ENCODE results near the gene NPM1.
"Not testable (repeated sequence)": the region's sequence is repeated elsewhere in the genome, so short reads cannot be mapped to it uniquely, and the experiment has no call there.

Gene NPM1

DNA sequence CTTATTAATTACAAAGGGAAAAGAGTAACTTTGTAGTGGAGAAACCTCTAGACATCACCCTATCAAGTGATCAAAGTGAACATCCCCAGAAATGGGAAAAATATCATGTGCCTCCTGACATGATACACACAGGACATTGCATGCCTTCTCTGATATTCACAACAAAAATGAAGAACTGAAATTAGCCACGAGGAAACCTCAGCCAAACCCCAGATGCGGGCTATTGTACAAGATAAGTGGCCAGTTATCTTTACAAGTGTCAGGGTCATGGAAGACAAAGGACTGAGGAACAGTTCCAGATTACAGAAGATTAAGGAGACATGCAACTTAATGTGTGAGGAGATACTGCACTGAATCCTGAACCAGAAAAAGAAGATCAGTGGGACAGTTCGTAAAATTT, 23.8 kb upstream of the NPM1 start:
- H3K4me3 ChIP-seq (ENCODE audit: extremely low read depth, insufficient read depth, low read length, poor library complexity, severe bottlenecking): no peak overlapping the region
- H3K9me3 ChIP-seq (ENCODE audit: control insufficient read depth, low read length): no peaks in the 10 kb centered on the region
- WGBS, 2 experiments (ENCODE audit: insufficient coverage in 2 of 2): 80 to 83% methylated on average over 3 of the region's 3 CpGs
- H3K4me1 ChIP-seq (ENCODE audit: control insufficient read depth, insufficient read depth, low read length, poor library complexity, severe bottlenecking): no peaks in the 10 kb centered on the region
- H3K27ac ChIP-seq (ENCODE audit: low read depth, low read length, severe bottlenecking): no peak overlapping the region
- no peaks in the 10 kb centered on the region for H3K36me3 ChIP-seq (ENCODE audit: control insufficient read depth, insufficient read depth, low read length)

DNA sequence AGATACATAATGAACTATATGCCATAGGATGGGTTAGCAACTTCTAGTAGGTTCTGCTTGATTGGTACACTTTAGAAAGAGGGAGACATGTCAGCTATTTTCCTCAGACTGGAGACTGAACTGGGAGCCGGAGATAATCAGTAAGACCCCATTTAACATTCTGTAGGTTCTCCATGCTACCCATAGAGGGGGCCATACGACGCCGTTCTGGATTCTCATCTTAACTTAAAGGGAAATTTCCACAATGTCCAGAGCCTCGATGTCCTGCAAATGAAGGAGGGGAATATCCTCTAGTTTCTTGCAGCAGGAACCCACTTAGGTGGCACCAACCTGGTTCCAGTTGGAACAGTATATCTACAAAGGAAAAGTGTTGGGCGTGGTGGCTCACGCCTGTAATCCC, 22.3 kb upstream of the NPM1 start:
- Histone ChIP-seq H3K27ac (ENCODE audit: low read depth, low read length, severe bottlenecking) (no peak overlapping the region), H3K4me3 (ENCODE audit: extremely low read depth, insufficient read depth, low read length, poor library complexity, severe bottlenecking) (no peak overlapping the region), H3K4me1 (ENCODE audit: control insufficient read depth, insufficient read depth, low read length, poor library complexity, severe bottlenecking) (no peaks in the 10 kb centered on the region), H3K36me3 (ENCODE audit: control insufficient read depth, insufficient read depth, low read length) (no peaks in the 10 kb centered on the region), H3K9me3 (ENCODE audit: control insufficient read depth, low read length) (no peaks in the 10 kb centered on the region)
- 44 to 46% methylated on average over 6 to 7 of the region's 7 CpGs for WGBS, 2 experiments (ENCODE audit: insufficient coverage in 2 of 2)

DNA sequence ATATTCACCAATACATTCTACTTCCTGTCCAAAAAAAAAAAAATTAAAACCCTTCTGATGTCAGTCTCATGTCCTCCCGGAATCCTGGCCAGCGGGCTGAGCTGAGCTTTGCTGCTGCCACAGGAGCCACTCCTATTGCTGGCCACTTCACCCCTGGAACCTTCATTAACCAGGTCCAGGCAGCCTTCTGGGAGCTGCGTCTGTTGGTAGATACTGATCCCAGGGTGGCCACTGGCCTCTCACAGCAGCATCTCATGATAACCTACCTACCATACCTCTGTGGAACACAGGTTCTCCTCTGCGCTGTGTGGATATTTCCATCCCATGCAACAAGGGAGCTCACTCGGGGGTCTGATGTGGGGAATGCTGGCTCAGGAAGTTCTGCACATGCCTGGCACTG, 21.0 kb upstream of the NPM1 start:
- no peaks in the 10 kb centered on the region for H3K4me1 ChIP-seq (ENCODE audit: control insufficient read depth, insufficient read depth, low read length, poor library complexity, severe bottlenecking)
- no peak overlapping the region for H3K27ac ChIP-seq (ENCODE audit: low read depth, low read length, severe bottlenecking)
- no peaks in the 10 kb centered on the region for H3K9me3 ChIP-seq (ENCODE audit: control insufficient read depth, low read length)
- WGBS, 2 experiments (ENCODE audit: insufficient coverage in 2 of 2): 92 to 96% methylated on average over 3 to 5 of the region's 5 CpGs
- H3K4me3 ChIP-seq (ENCODE audit: extremely low read depth, insufficient read depth, low read length, poor library complexity, severe bottlenecking): no peak overlapping the region
- no peaks in the 10 kb centered on the region for H3K36me3 ChIP-seq (ENCODE audit: control insufficient read depth, insufficient read depth, low read length)

DNA sequence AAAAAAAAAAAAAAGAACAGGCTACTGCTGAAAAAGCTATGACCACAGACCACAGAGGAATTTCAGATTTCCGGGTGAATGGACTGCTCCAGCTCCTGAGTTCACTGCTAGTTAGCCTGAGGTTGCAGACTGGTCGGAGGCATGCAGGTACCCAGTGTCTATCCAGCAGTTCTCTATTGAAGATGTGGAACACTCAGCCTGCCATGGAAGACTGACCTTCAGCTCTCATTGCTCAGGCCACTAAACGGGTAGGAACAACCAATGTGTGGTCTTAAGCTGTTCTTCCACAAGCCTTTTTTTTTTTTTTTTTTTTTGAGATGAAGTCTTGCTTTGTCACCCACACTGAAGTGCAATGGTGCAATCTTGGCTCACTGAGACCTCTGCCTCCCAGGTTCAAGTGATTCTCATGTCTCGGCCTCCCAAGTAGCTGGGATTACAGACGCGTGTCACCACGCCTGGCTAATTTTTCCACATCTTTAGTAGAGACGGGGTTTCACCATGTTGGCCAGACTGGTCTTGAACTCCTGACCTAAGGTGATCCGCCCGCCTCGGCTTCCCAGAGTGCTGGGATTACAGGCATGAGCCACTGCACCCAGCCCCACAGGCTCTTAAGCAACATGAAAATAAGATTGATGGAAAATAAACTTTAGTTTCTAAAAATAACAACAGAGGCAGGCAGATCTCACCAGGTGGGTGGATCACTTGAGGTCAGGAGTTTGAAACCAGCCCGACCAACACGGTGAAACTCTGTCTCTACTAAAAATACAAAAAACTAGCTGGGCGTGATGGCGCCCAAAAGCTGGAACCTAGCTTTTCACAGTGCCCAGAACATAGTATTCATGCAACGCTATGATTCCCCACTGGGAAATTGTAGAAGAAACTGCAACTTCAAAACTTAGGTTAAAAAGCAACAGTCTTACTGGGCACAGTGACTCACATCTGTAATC, 20.0 kb upstream of the NPM1 start:
- Histone ChIP-seq H3K4me3 (ENCODE audit: extremely low read depth, insufficient read depth, low read length, poor library complexity, severe bottlenecking) (no peak overlapping the region), H3K4me1 (ENCODE audit: control insufficient read depth, insufficient read depth, low read length, poor library complexity, severe bottlenecking) (no peaks in the 10 kb centered on the region), H3K36me3 (ENCODE audit: control insufficient read depth, insufficient read depth, low read length) (no peaks in the 10 kb centered on the region), H3K27ac (ENCODE audit: low read depth, low read length, severe bottlenecking) (no peak overlapping the region), H3K9me3 (ENCODE audit: control insufficient read depth, low read length) (no peaks in the 10 kb centered on the region)
- WGBS, 2 experiments (ENCODE audit: insufficient coverage in 2 of 2): 89 to 96% methylated on average over 10 to 12 of the region's 16 CpGs

DNA sequence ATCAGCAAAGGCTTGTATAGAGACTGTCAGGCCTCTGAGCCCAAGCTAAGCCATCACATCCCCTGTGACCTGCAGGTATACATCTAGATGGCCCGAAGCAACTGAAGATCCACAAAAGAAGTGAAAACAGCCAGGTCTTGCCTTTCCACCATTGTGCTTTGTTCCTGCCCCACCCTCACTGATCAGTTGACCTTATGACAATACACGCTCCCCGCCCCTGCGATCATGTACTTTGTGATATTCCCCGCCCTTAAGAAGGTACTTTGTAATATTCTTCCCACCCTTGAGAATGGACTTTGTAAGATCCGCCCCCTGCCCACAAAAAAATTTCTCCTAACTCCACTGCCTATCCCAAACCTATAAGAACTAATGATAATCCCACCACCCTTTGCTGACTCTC, 18.6 kb upstream of the NPM1 start:
- no peaks in the 10 kb centered on the region for H3K4me1 ChIP-seq (ENCODE audit: control insufficient read depth, insufficient read depth, low read length, poor library complexity, severe bottlenecking)
- WGBS, 2 experiments (ENCODE audit: insufficient coverage in 2 of 2): 95 to 97% methylated on average over 3 to 6 of the region's 6 CpGs
- no peaks in the 10 kb centered on the region for H3K9me3 ChIP-seq (ENCODE audit: control insufficient read depth, low read length)
- H3K4me3 ChIP-seq (ENCODE audit: extremely low read depth, insufficient read depth, low read length, poor library complexity, severe bottlenecking): no peak overlapping the region
- H3K36me3 ChIP-seq (ENCODE audit: control insufficient read depth, insufficient read depth, low read length): no peaks in the 10 kb centered on the region
- H3K27ac ChIP-seq (ENCODE audit: low read depth, low read length, severe bottlenecking): no peak overlapping the region

DNA sequence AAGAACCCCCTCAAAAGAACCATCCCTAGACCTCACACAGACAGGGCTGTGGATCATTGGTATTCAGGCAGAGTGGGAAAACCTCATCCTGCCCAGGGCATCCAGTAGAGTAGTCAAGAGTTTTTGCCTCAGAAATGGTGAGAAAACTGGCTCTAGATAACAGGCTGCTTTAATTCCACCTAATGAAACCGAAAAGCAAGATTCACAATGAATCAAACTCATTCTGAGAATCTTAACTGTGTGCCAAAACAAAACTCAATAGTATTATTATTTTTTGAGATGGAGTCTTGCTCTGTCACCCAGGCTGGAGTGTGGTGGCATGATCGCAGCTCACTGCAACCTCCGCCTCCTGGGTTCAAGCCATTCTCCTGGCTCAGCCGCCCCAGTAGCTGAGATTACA, 17.8 kb upstream of the NPM1 start:
- WGBS, 2 experiments (ENCODE audit: insufficient coverage in 2 of 2): 96 to 97% methylated on average over 3 to 4 of the region's 4 CpGs
- Histone ChIP-seq H3K27ac (ENCODE audit: low read depth, low read length, severe bottlenecking) (no peak overlapping the region), H3K4me3 (ENCODE audit: extremely low read depth, insufficient read depth, low read length, poor library complexity, severe bottlenecking) (no peak overlapping the region), H3K9me3 (ENCODE audit: control insufficient read depth, low read length) (no peaks in the 10 kb centered on the region), H3K4me1 (ENCODE audit: control insufficient read depth, insufficient read depth, low read length, poor library complexity, severe bottlenecking) (no peaks in the 10 kb centered on the region), H3K36me3 (ENCODE audit: control insufficient read depth, insufficient read depth, low read length) (no peaks in the 10 kb centered on the region)

DNA sequence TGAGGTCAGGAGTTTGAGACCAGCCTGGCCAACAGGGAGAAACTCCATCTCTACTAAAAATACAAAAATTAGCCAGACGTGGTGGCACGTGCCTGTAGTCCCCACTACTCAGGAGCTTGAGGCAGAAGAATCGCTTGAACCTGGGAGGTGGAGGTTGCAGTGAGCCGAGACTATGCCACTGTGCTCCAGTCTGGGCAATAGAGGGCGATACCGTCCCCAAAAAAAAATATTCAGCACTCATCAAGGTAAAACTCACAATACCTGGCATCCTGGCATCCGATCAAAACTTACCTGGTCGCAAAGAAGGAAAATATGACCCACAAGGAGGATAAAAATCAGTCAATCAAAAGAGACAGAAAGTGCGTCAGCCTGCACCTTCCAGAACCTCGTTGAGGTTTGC, 16.8 kb upstream of the NPM1 start:
- H3K4me1 ChIP-seq (ENCODE audit: control insufficient read depth, insufficient read depth, low read length, poor library complexity, severe bottlenecking): not testable (repeated sequence)
- 55 to 93% methylated on average over 4 to 7 of the region's 10 CpGs for WGBS, 2 experiments (ENCODE audit: insufficient coverage in 2 of 2)

DNA sequence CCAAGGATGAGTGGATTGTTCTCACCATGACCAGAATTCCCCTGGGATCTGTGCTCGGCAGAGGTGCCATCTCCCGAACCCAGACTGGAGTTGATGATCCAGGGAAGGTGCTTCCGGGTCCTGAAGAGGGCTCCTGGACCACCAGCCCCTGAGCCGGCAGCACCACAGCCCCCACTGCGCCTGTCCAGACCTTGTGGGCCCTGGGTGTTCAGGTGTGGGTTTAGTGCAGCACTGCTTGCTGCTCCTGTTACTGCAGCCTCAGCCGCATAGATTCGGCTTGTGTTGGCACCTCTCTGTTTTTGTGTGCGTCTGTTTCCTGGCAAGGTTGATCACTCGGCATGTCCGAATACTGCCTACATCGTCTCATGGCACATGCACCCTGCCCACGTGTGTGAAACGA, 16.3 kb upstream of the NPM1 start:
- no peak overlapping the region for H3K27ac ChIP-seq (ENCODE audit: low read depth, low read length, severe bottlenecking)
- H3K4me1 ChIP-seq (ENCODE audit: control insufficient read depth, insufficient read depth, low read length, poor library complexity, severe bottlenecking): no peaks in the 10 kb centered on the region
- 82 to 89% methylated on average over 9 to 13 of the region's 13 CpGs for WGBS, 2 experiments (ENCODE audit: insufficient coverage in 2 of 2)
- no peak overlapping the region for H3K4me3 ChIP-seq (ENCODE audit: extremely low read depth, insufficient read depth, low read length, poor library complexity, severe bottlenecking)
- no peaks in the 10 kb centered on the region for H3K36me3 ChIP-seq (ENCODE audit: control insufficient read depth, insufficient read depth, low read length)
- no peaks in the 10 kb centered on the region for H3K9me3 ChIP-seq (ENCODE audit: control insufficient read depth, low read length)

More for the DNA sequence above, 16.8 kb upstream of the NPM1 start:
- H3K36me3 ChIP-seq (ENCODE audit: control insufficient read depth, insufficient read depth, low read length); H3K9me3 ChIP-seq (ENCODE audit: control insufficient read depth, low read length); H3K4me3 ChIP-seq (ENCODE audit: extremely low read depth, insufficient read depth, low read length, poor library complexity, severe bottlenecking); H3K27ac ChIP-seq (ENCODE audit: low read depth, low read length, severe bottlenecking): not testable (repeated sequence)

DNA sequence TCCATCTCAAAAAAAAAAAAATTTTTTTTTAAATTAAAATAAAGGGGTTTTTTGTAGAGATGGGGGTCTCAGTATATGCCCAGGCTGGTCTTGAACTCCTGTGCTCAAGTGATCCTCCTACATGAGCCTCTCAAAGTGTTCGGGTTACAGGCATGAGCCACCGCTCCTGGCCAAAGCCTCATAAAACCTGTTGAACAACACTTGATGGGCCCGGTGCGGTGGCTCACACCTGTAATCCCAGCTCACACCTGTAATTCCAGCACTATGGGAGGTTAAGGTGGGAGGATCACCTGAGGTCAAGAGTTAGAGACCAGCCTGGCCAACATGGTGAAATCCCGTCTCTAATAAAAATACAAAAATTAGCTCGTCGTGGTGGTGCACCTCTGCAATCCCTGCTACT, 7.7 kb upstream of the NPM1 start:
- Histone ChIP-seq H3K4me3 (ENCODE audit: extremely low read depth, insufficient read depth, low read length, poor library complexity, severe bottlenecking) (no peak overlapping the region), H3K27ac (ENCODE audit: low read depth, low read length, severe bottlenecking) (no peak overlapping the region), H3K9me3 (ENCODE audit: control insufficient read depth, low read length) (no peaks in the 10 kb centered on the region), H3K36me3 (ENCODE audit: control insufficient read depth, insufficient read depth, low read length) (no peaks in the 10 kb centered on the region), H3K4me1 (ENCODE audit: control insufficient read depth, insufficient read depth, low read length, poor library complexity, severe bottlenecking) (no peaks in the 10 kb centered on the region)
- 91 to 96% methylated on average over 3 to 4 of the region's 7 CpGs for WGBS, 2 experiments (ENCODE audit: insufficient coverage in 2 of 2)

DNA sequence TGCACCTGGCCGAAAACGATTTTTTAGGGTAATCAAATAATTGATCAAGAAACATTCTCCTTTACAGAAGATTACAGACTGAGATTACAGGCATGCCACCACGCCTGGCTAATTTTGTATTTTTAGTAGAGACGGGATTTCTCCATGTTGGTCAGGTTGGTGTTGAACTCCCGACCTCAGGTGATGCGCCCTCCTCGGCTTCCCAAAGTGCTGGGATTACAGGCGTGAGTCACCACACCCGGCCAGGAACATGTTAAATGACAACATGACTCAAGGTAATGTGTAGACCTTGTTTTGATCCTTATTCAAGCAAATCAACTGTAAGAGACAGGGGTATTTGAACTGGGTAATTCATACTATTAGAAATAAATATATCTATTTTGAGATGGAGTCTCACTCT, 3.2 kb upstream of the NPM1 start:
- H3K4me1 ChIP-seq (ENCODE audit: control insufficient read depth, insufficient read depth, low read length, poor library complexity, severe bottlenecking); H3K4me3 ChIP-seq (ENCODE audit: extremely low read depth, insufficient read depth, low read length, poor library complexity, severe bottlenecking); H3K27ac ChIP-seq (ENCODE audit: low read depth, low read length, severe bottlenecking); H3K36me3 ChIP-seq (ENCODE audit: control insufficient read depth, insufficient read depth, low read length); H3K9me3 ChIP-seq (ENCODE audit: control insufficient read depth, low read length): not testable (repeated sequence)
- 88 to 92% methylated on average over 6 to 7 of the region's 9 CpGs for WGBS, 2 experiments (ENCODE audit: insufficient coverage in 2 of 2)

DNA sequence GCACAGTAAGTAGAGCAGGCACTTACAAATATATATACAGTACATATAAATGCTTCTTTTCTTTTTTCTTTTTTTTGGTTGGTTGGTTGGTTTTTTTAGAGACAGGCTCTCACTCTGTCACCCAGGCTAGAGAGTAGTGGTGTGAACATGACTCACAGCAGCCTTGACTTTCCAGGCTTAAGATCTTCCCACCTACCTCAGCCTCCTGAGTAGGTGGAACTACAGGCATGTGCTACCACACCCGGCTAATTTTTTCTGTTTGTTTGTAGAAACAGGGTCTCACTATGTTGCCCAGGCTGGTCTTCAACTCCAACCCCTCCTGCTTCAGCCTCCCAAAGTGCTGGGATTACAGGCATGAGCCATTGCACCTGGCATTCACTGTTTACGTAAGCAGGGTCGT, 2.6 kb upstream of the NPM1 start:
- H3K4me1 ChIP-seq (ENCODE audit: control insufficient read depth, insufficient read depth, low read length, poor library complexity, severe bottlenecking); H3K27ac ChIP-seq (ENCODE audit: low read depth, low read length, severe bottlenecking); H3K4me3 ChIP-seq (ENCODE audit: extremely low read depth, insufficient read depth, low read length, poor library complexity, severe bottlenecking); H3K9me3 ChIP-seq (ENCODE audit: control insufficient read depth, low read length): not testable (repeated sequence)
- peaks cover 13% of the 10 kb centered on the region for H3K36me3 ChIP-seq (ENCODE audit: control insufficient read depth, insufficient read depth, low read length)
- WGBS, 2 experiments (ENCODE audit: insufficient coverage in 2 of 2): 43 to 67% methylated on average over 1 of the region's 3 CpGs
